Caco-2 (cell line): ENCODE results near the gene GOLGA6A. TPM values are rescaled to one million over a fixed set of nuclear protein-coding genes. Genes with fewer than 3 reads are reported as not detected.

Experiments used
- BruUV-seq: library from RNA; stranded (reverse); fragments of 400-500 nt; replicated peaks from 2 replicates; lab custom pipeline; 2021; lab: Mats Ljungman, UMichigan
- CTCF ChIA-PET: fragments of 300-600 bp; sonication (Branson Sonifier 250); formaldehyde crosslinking; loops from one replicate; lab custom pipeline; 2022; ENCODE audit warnings: antibody characterized with exemption; lab: Charles Lee
- POLR2A ChIA-PET: fragments of 300-600 bp; sonication (Branson Sonifier 250); formaldehyde crosslinking; loops from one replicate; lab custom pipeline; 2022; ENCODE audit warnings: antibody characterized with exemption; lab: Charles Lee
- DNase-seq, 2 experiments: peaks; one replicate each; pipeline versions ENCODE4 v3.0.0 to v3.0.0-alpha.2; 2020 to 2022
- H3K27me3 ChIP-seq: replicated peaks from 2 replicates; pipeline ENCODE4 v1.6.0; 2011; ENCODE audit warnings: low read length; ENCODE audit not compliant: control insufficient read depth, insufficient read depth
- H3K36me3 ChIP-seq: 2 replicates; pipeline ENCODE4 v1.5.1; 2011; ENCODE audit warnings: low read length; ENCODE audit not compliant: control insufficient read depth, insufficient read depth
- H3K4me1 ChIP-seq: fragments of 250-450 bp; sonication (Bioruptor Pico); 2 replicates; pipeline ENCODE4 v1.5.1; 2020; ENCODE audit warnings: mild to moderate bottlenecking
- H3K4me3 ChIP-seq: 2 replicates; pipeline ENCODE4 v1.5.1; 2011; ENCODE audit warnings: low read depth, mild to moderate bottlenecking, control low read depth, low read length
- H3K9me3 ChIP-seq: fragments of 250-450 bp; sonication (Bioruptor Pico); 2 replicates; pipeline ENCODE4 v1.5.1; 2020; ENCODE audit warnings: mild to moderate bottlenecking, moderate library complexity
- H3K27ac Mint-ChIP-seq: one replicate; pipeline ENCODE4 v1.8.0; 2022; ENCODE audit warnings: mixed read lengths; ENCODE audit not compliant: unreplicated experiment
- H3K27me3 Mint-ChIP-seq: one replicate; pipeline ENCODE4 v1.8.0; 2022; ENCODE audit warnings: mixed read lengths; ENCODE audit not compliant: insufficient read depth, unreplicated experiment
- H3K36me3 Mint-ChIP-seq: one replicate; pipeline ENCODE4 v1.8.0; 2022; ENCODE audit warnings: mild to moderate bottlenecking, mixed read lengths; ENCODE audit not compliant: insufficient read depth, unreplicated experiment
- H3K4me1 Mint-ChIP-seq: one replicate; pipeline ENCODE4 v1.8.0; 2022; ENCODE audit warnings: low read depth, mixed read lengths; ENCODE audit not compliant: unreplicated experiment
- H3K4me3 Mint-ChIP-seq: one replicate; pipeline ENCODE4 v1.8.0; 2022; ENCODE audit warnings: mild to moderate bottlenecking, moderate library complexity, mixed read lengths; ENCODE audit not compliant: unreplicated experiment
- H3K9me3 Mint-ChIP-seq: one replicate; pipeline ENCODE4 v1.8.0; 2022; ENCODE audit warnings: mixed read lengths; ENCODE audit not compliant: unreplicated experiment
- CTCF ChIP-seq, 2 experiments: fragments of 200-600 bp in 1 of 2; IDR thresholded peaks; 1 replicate in 1 of 2; 2 replicates in 1 of 2; pipeline versions ENCODE4 v1.5.1 to v1.8.0; 2011 to 2022; ENCODE audit warnings: antibody characterized with exemption in 1 of 2, control low read depth in 1 of 2, inconsistent platforms in 1 of 2, low read depth in 1 of 2, low read length in 1 of 2, mild to moderate bottlenecking in 1 of 2, moderate library complexity in 1 of 2; ENCODE audit not compliant: insufficient read depth in 1 of 2, severe bottlenecking in 1 of 2, unreplicated experiment in 1 of 2
- intact Hi-C: fragments of 100-400 bp; cut with micrococcal nuclease; formaldehyde crosslinking; loops from one replicate; pipeline ENCODE4 v1.10.0; 2022; ENCODE audit not compliant: unreplicated experiment
- total RNA-seq: library from RNA; stranded (reverse); gene quantifications from 2 replicates; pipeline ENCODE4 v1.2.3, GENCODE V29; 2022

The GOLGA6A gene
- total RNA-seq, 1 experiment from 2014 or later, result not detected

GRCh38 chr15:74024687-74025086 is 57.7 kb downstream of the GOLGA6A start:
- no peak for DNase-seq
- intact Hi-C loops, result no loop called here
- Histone ChIP-seq H3K9me3 (no peaks in the 10 kb centered on the region), H3K36me3 (no peaks in the 10 kb centered on the region), H3K27me3 (no peaks in the 10 kb centered on the region), H3K4me3 (no peak overlapping the region), H3K4me1 (no peaks in the 10 kb centered on the region)
- no peaks in the 10 kb centered on the region for H3K9me3 Mint-ChIP-seq
- H3K4me1 Mint-ChIP-seq, result no peaks in the 10 kb centered on the region
- H3K36me3 Mint-ChIP-seq, result no peaks in the 10 kb centered on the region
- POLR2A ChIA-PET, result no interaction called here
- CTCF ChIA-PET, result no interaction called here
- no peak for TF ChIP-seq CTCF (IDR thresholded peaks at IDR 0.05; ENCODE audit: insufficient read depth in 1 of 2, low read depth in 1 of 2, low read length in 1 of 2, severe bottlenecking in 1 of 2, unreplicated experiment in 1 of 2)
- no peaks in the 10 kb centered on the region for H3K27me3 Mint-ChIP-seq
- no peak overlapping the region for H3K4me3 Mint-ChIP-seq
- H3K27ac Mint-ChIP-seq, result no peak overlapping the region
- BruUV-seq, result no TSS peak

GRCh38 chr15:74022706-74023470 is 59.5 kb downstream of the GOLGA6A start:
- H3K27me3 Mint-ChIP-seq, result no peaks in the 10 kb centered on the region
- no TSS peak for BruUV-seq
- no peaks in the 10 kb centered on the region for H3K27me3 ChIP-seq
- H3K4me3 ChIP-seq, result no peak overlapping the region
- ChIA-PET CTCF (interaction anchor here (0.6 kb wide), 1 partner anchor 12 kb away, joined by 6 read pairs; no protein-coding TSS in a partner anchor), POLR2A (no interaction called here)
- no peak overlapping the region for H3K27ac Mint-ChIP-seq
- H3K4me1 ChIP-seq, result no peaks in the 10 kb centered on the region
- DNase-seq, result no peak
- intact Hi-C loops, result no loop called here
- H3K4me3 Mint-ChIP-seq, result no peak overlapping the region
- no peaks in the 10 kb centered on the region for H3K36me3 ChIP-seq
- no peaks in the 10 kb centered on the region for H3K9me3 Mint-ChIP-seq
- H3K4me1 Mint-ChIP-seq, result no peaks in the 10 kb centered on the region
- H3K36me3 Mint-ChIP-seq, result no peaks in the 10 kb centered on the region
- H3K9me3 ChIP-seq, result no peaks in the 10 kb centered on the region
- TF ChIP-seq CTCF (IDR thresholded peaks at IDR 0.05; ENCODE audit: insufficient read depth in 1 of 2, low read depth in 1 of 2, low read length in 1 of 2, severe bottlenecking in 1 of 2, unreplicated experiment in 1 of 2), result no peak

Other genes with a start within 250 kb of the GOLGA6A start
- not detected in 2 replicates for gene TBC1D21, start 209.0 kb downstream of the GOLGA6A start, total RNA-seq
- 1.3 and 3.7 TPM in 2 replicates for gene LOXL1, start 156.1 kb downstream of the GOLGA6A start, total RNA-seq
- 7.6 TPM in 2 replicates for gene STOML1, start 90.3 kb downstream of the GOLGA6A start, total RNA-seq
- gene PML, start 87.8 kb downstream of the GOLGA6A start, total RNA-seq, result 18.7 and 19.5 TPM in 2 replicates
- gene ISLR2, start 48.0 kb upstream of the GOLGA6A start, total RNA-seq, result not detected in 2 replicates
- not detected in 2 replicates for gene ISLR, start 91.2 kb upstream of the GOLGA6A start, total RNA-seq
- 2.1 and 3.1 TPM in 2 replicates for gene STRA6, start 120.2 kb upstream of the GOLGA6A start, total RNA-seq
- gene CCDC33, start 153.8 kb upstream of the GOLGA6A start, total RNA-seq, result not detected in 2 replicates